Suprapubic skin (tissue), 4 donors: ENCODE results near the gene CASS4.

Experiments
- EP300 ChIP-seq: sonication (generic); formaldehyde crosslinking; IDR thresholded peaks from one replicate; pipeline ENCODE4 v1.6.1; 2017; ENCODE audit warnings: antibody characterized with exemption
- POLR2A ChIP-seq, 2 donors: fragments of 450-650 bp; IDR thresholded peaks; one replicate each; pipeline ENCODE4 v1.6.1; 2017; ENCODE audit warnings: antibody characterized with exemption in 2 of 2, mild to moderate bottlenecking in 2 of 2, moderate library complexity in 2 of 2
- POLR2AphosphoS5 ChIP-seq, 3 donors: sonication (generic); formaldehyde crosslinking; IDR thresholded peaks; one replicate each; pipeline ENCODE4 v1.6.1; 2017; ENCODE audit warnings: antibody characterized with exemption in 3 of 3
- TF ChIP-seq, protein P1 (sequence below), 2 donors: fragments of 200-600 bp in 1 of 2; fragments of 450-650 bp in 1 of 2; sonication (generic) in 1 of 2; IDR thresholded peaks; one replicate each; pipeline ENCODE4 v1.5.1; 2016 to 2019; ENCODE audit warnings: antibody characterized with exemption in 2 of 2, mild to moderate bottlenecking in 1 of 2, moderate library complexity in 1 of 2

DNA sequence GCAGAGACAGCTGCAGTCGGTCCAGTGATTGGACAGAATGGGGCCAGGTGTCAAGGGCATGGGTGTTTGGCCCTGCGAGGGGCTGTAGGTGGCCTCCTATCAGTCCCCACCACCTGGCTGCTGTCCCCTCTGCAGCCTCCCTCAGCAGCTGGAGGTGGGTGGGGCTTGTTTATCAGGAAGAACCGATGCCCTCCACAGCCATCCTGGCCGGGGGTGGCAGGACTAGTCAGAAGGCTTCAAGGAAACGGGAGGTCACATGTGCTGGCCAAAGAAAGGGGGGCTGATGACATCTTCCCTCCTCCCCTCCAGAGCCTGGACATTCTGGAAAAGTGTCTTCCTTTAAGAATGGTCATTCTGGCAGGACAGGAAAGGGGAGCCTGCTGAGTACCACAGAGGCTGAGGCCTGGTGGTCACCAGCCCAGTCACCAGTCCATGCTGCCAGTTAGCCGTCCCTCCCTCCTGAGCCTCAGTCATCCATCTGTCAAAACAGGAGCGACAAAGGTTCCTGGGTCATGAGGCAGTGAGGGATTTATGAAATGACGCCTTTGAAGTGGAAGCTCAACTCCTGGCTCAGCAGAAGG is 49.1 kb upstream of the CASS4 start:
- TF ChIP-seq, protein P1, sequence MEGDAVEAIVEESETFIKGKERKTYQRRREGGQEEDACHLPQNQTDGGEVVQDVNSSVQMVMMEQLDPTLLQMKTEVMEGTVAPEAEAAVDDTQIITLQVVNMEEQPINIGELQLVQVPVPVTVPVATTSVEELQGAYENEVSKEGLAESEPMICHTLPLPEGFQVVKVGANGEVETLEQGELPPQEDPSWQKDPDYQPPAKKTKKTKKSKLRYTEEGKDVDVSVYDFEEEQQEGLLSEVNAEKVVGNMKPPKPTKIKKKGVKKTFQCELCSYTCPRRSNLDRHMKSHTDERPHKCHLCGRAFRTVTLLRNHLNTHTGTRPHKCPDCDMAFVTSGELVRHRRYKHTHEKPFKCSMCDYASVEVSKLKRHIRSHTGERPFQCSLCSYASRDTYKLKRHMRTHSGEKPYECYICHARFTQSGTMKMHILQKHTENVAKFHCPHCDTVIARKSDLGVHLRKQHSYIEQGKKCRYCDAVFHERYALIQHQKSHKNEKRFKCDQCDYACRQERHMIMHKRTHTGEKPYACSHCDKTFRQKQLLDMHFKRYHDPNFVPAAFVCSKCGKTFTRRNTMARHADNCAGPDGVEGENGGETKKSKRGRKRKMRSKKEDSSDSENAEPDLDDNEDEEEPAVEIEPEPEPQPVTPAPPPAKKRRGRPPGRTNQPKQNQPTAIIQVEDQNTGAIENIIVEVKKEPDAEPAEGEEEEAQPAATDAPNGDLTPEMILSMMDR (IDR thresholded peaks at IDR 0.05) = no peak
- TF ChIP-seq POLR2AphosphoS5 (IDR thresholded peaks at IDR 0.05) = no peak
- TF ChIP-seq EP300 = no peak
- no peak for TF ChIP-seq POLR2A (IDR thresholded peaks at IDR 0.05)
